Ovary (tissue), 9 donors: Measurements from ENCODE around the gene LDLR. TPM values are rescaled to one million over a fixed set of nuclear protein-coding genes. Genes with fewer than 3 reads are reported as not detected.
"Not testable (repeated sequence)": the region's sequence is repeated elsewhere in the genome, so short reads cannot be mapped to it uniquely, and the experiment has no call there.

ENCODE experiments used
- DNase-seq, 5 donors: peaks; one replicate each; pipeline ENCODE4 v3.0.0-alpha.2; 2019 to 2020
- H3K27ac ChIP-seq, 2 donors: fragments of 200-600 bp; one replicate each; pipeline versions ENCODE4 v1.5.1 to v1.8.0; 2019 to 2022
- H3K27me3 ChIP-seq: fragments of 200-600 bp; one replicate; pipeline ENCODE4 v1.8.0; 2022
- H3K36me3 ChIP-seq: fragments of 200-600 bp; sonication (generic); one replicate; pipeline ENCODE4 v1.5.1; 2019
- H3K4me1 ChIP-seq: one replicate; pipeline ENCODE4 v1.8.1; 2013; ENCODE audit warnings: mild to moderate bottlenecking, moderate library complexity; ENCODE audit not compliant: insufficient read depth
- H3K4me3 ChIP-seq: fragments of 200-600 bp; sonication (generic); one replicate; pipeline ENCODE4 v1.5.1; 2017
- H3K9me3 ChIP-seq, 2 donors: fragments of 200-600 bp in 1 of 2; sonication (generic) in 1 of 2; one replicate each; pipeline versions ENCODE4 v1.5.1 to v1.8.1; 2013 to 2019; ENCODE audit warnings: mild to moderate bottlenecking in 1 of 2, moderate library complexity in 1 of 2
- EP300 ChIP-seq: sonication (generic); formaldehyde crosslinking; IDR thresholded peaks from one replicate; pipeline ENCODE4 v1.6.1; 2017; ENCODE audit warnings: antibody characterized with exemption
- POLR2A ChIP-seq: fragments of 450-650 bp; IDR thresholded peaks from one replicate; pipeline ENCODE4 v1.6.1; 2017; ENCODE audit warnings: antibody characterized with exemption, mild to moderate bottlenecking, moderate library complexity
- WGBS, 3 donors: extraction: QIAGEN DNeasy Blood & Tissue Kit in 1 of 3; methylation state at CpG; one replicate each; pipeline versions ENCODE4 v1.1.5 to v1.1.7; 2013 to 2017; 5-methylcytosine and 5-hydroxymethylcytosine counted together
- intact Hi-C, 4 donors: fragments of 100-400 bp; cut with DNase I; formaldehyde crosslinking; loops; one replicate each; pipeline versions ENCODE4 v1.11.0 to v1.15.1; 2022 to 2023
- polyA plus RNA-seq, 2 donors: library from polyadenylated mRNA; stranded (reverse); fragments of 200-250 nt in 1 of 2; fragments of 350-450 nt in 1 of 2; fragmentation: Illumina TruSeq in 1 of 2; extraction: RNeasy Lipid Tissue Mini Kit (QIAGEN cat#74804) in 1 of 2; gene quantifications; one replicate each; pipeline ENCODE4 v1.2.3, GENCODE V29; 2013 to 2014
- total RNA-seq, 7 donors: library from RNA; depleted of rRNA in 2 of 7; stranded (reverse); fragments of >200 nt in 2 of 7; fragmentation: NEBNext Ultra II Directional in 3 of 7; extraction: Animal tissue kit (Norgen Biotek cat#: 25700) in 3 of 7; gene quantifications; one replicate each; pipeline versions ENCODE4 v1.1.0 to v1.2.4, GENCODE V29; 2016 to 2023
- TF ChIP-seq, protein P1 (sequence below), 3 donors: fragments of 450-650 bp in 2 of 3; fragments of 200-600 bp in 1 of 3; IDR thresholded peaks; one replicate each; pipeline versions ENCODE4 v1.5.1 to v1.8.0; 2016 to 2022; ENCODE audit warnings: antibody characterized with exemption in 3 of 3, mild to moderate bottlenecking in 1 of 3
- donor health status: DM: no; HTN: no; CAD: no; lungs with moderate emphysema.
- donor health status: DM: no; HTN: no; CAD: no.
- donor health status: Bipolar disorder and iron deficiency.
- donor health status: DM: yes; HTN: yes; CAD: no.
- donor health status: DM: no; HTN: no; CAD: no.
- donor health status: DM: yes; HTN: yes; CAD: no.

LDLR gene
- total and polyA plus RNA-seq, 9 donors = 31.1 to 436 (median 141) TPM

DNA sequence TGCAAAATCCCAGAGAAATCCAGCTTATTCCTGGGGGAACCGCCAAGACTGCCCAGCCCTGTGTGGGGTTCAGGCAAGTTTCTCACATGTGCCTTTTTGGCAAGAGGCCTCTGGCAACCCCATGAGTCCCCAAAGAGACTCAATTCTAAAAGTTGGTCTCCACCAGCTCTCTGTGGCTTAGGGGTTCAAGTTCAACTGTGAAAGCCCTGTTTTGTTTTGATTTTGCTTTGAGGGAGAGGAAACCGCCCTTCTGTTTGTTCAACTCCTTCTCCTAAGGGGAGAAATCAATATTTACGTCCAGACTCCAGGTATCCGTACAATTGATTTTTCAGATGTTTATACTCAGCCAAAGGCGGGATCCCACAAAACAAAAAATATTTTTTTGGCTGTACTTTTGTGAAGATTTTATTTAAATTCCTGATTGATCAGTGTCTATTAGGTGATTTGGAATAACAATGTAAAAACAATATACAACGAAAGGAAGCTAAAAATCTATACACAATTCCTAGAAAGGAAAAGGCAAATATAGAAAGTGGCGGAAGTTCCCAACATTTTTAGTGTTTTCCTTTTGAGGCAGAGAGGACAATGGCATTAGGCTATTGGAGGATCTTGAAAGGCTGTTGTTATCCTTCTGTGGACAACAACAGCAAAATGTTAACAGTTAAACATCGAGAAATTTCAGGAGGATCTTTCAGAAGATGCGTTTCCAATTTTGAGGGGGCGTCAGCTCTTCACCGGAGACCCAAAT is 583 bp upstream of the LDLR start:
- intact Hi-C loops = no loop called here
- 4 to 5% (median 4%) methylated on average over 11 of the region's 11 CpGs for WGBS, 3 donors
- no peaks in the 10 kb centered on the region for H3K36me3 ChIP-seq
- peak overlapping the region; percentile 93 to 98 for H3K27ac ChIP-seq
- TF ChIP-seq, protein P1, sequence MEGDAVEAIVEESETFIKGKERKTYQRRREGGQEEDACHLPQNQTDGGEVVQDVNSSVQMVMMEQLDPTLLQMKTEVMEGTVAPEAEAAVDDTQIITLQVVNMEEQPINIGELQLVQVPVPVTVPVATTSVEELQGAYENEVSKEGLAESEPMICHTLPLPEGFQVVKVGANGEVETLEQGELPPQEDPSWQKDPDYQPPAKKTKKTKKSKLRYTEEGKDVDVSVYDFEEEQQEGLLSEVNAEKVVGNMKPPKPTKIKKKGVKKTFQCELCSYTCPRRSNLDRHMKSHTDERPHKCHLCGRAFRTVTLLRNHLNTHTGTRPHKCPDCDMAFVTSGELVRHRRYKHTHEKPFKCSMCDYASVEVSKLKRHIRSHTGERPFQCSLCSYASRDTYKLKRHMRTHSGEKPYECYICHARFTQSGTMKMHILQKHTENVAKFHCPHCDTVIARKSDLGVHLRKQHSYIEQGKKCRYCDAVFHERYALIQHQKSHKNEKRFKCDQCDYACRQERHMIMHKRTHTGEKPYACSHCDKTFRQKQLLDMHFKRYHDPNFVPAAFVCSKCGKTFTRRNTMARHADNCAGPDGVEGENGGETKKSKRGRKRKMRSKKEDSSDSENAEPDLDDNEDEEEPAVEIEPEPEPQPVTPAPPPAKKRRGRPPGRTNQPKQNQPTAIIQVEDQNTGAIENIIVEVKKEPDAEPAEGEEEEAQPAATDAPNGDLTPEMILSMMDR (IDR thresholded peaks at IDR 0.05) = no peak
- no peak for TF ChIP-seq POLR2A
- no peak for TF ChIP-seq EP300
- H3K4me3 ChIP-seq = peak overlapping the region; percentile 64
- H3K4me1 ChIP-seq = peaks cover 10% of the 10 kb centered on the region
- DNase-seq = peak; percentile 67 to 82 (median 70)
- no peaks in the 10 kb centered on the region for H3K27me3 ChIP-seq
- H3K9me3 ChIP-seq = no peaks in the 10 kb centered on the region

DNA sequence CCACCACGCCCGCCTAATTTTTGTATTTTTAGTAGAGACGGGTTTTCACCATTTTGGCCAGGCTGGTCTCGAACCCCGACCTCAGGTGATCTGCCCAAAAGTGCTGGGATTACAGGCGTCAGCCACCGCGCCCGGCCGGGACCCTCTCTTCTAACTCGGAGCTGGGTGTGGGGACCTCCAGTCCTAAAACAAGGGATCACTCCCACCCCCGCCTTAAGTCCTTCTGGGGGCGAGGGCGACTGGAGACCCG is 676 bp downstream of the LDLR start:
- H3K36me3 ChIP-seq, DNase-seq, H3K27me3 ChIP-seq, H3K9me3 ChIP-seq: not testable (repeated sequence)
- intact Hi-C loops = loop anchor here in 1 of 4 donors (5.0 kb wide), 1 partner anchor 53 kb away; no protein-coding TSS in a partner anchor
- Histone ChIP-seq H3K4me1 (peaks cover 11% of the 10 kb centered on the region), H3K27ac (peak overlapping the region; percentile 93 to 98), H3K4me3 (peak overlapping the region; percentile 64)
- 0 to 1% (median 1%) methylated on average over 15 of the region's 15 CpGs for WGBS, 3 donors

DNA sequence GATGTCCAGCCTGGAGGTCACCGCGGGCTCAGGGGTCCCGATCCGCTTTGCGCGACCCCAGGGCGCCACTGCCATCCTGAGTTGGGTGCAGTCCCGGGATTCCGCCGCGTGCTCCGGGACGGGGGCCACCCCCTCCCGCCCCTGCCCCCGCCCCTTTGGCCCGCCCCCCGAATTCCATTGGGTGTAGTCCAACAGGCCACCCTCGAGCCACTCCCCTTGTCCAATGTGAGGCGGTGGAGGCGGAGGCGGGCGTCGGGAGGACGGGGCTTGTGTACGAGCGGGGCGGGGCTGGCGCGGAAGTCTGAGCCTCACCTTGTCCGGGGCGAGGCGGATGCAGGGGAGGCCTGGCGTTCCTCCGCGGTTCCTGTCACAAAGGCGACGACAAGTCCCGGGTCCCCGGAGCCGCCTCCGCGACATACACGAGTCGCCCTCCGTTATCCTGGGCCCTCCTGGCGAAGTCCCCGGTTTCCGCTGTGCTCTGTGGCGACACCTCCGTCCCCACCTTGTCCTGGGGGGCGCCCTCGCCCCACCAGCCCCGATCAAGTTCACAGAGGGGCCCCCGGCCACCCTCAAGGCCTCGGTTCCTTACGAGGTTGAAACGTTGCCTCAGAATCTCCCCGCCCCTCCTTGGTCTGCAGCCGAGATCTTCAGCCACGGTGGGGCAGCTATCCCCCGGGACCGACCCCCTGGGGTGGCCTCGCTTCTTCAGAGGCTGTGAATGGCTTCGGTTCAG is 1.2 kb downstream of the LDLR start:
- TF ChIP-seq POLR2A = peak; percentile 89
- TF ChIP-seq, protein P1 (IDR thresholded peaks at IDR 0.05) = no peak
- peak; percentile 2 for TF ChIP-seq EP300
- Histone ChIP-seq H3K27me3 (no peaks in the 10 kb centered on the region), H3K9me3 (no peaks in the 10 kb centered on the region), H3K4me3 (peak overlapping the region; percentile 64), H3K27ac (peak overlapping the region; percentile 93 to 98), H3K4me1 (peaks cover 10% of the 10 kb centered on the region), H3K36me3 (no peaks in the 10 kb centered on the region)
- 0 to 1% (median 1%) methylated on average over 54 to 64 of the region's 64 CpGs for WGBS, 3 donors
- peak; percentile 97 to 99 (median 98) for DNase-seq
- intact Hi-C loops = loop anchor here in 1 of 4 donors (5.0 kb wide), 1 partner anchor 53 kb away; no protein-coding TSS in a partner anchor

DNA sequence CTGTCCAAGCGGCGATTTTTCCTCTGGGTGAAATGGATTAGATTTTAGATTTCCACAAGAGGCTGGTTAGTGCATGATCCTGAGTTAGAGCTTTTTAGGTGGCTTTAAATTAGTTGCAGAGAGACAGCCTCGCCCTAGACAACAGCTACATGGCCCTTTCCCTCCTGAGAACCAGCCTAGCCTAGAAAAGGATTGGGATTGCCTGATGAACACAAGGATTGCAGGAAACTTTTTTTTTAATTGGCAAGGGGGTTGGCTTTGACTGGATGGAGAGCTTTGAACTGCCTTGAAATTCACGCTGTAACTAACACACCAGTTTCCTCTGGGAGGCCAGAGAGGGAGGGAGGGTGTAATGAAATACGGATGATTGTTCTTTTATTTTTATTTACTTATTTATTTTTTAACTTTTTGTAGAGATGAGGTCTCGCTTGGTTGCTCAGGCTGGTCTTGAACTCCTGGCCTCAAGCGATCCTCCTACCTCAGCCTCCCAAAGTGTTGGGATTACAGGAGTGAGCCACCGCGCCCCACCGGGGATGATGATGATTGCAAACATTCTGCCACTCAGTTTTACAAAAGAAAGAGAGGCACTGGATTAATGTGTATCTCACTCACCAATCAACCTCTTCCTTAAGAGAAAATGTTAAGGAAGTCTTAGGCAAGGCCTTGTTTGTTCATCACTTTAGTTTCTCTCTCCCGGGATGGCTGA is 1.9 kb downstream of the LDLR start:
- 22 to 27% (median 22%) methylated on average over 11 of the region's 11 CpGs for WGBS, 3 donors
- Histone ChIP-seq H3K27me3 (no peaks in the 10 kb centered on the region), H3K9me3 (no peaks in the 10 kb centered on the region), H3K36me3 (no peaks in the 10 kb centered on the region), H3K27ac (peak overlapping the region; percentile 93 to 98), H3K4me1 (peaks cover 16% of the 10 kb centered on the region), H3K4me3 (peak overlapping the region; percentile 64)
- TF ChIP-seq POLR2A (no peak), EP300 (no peak)
- TF ChIP-seq, protein P1 (IDR thresholded peaks at IDR 0.05) = no peak
- intact Hi-C loops = loop anchor here in 1 of 4 donors (5.0 kb wide), 1 partner anchor 54 kb away; no protein-coding TSS in a partner anchor
- DNase-seq = no peak
